HG02588 (cell line): Measurements from ENCODE around the gene TRPM5.

ENCODE experiments used
- ATAC-seq: cut with Tn5 transposase; IDR thresholded peaks from one replicate; pipeline ENCODE4 v1.9.1; 2021; ENCODE audit warnings: mild to moderate bottlenecking, moderate library complexity; ENCODE audit not compliant: unreplicated experiment

Gene TRPM5

DNA sequence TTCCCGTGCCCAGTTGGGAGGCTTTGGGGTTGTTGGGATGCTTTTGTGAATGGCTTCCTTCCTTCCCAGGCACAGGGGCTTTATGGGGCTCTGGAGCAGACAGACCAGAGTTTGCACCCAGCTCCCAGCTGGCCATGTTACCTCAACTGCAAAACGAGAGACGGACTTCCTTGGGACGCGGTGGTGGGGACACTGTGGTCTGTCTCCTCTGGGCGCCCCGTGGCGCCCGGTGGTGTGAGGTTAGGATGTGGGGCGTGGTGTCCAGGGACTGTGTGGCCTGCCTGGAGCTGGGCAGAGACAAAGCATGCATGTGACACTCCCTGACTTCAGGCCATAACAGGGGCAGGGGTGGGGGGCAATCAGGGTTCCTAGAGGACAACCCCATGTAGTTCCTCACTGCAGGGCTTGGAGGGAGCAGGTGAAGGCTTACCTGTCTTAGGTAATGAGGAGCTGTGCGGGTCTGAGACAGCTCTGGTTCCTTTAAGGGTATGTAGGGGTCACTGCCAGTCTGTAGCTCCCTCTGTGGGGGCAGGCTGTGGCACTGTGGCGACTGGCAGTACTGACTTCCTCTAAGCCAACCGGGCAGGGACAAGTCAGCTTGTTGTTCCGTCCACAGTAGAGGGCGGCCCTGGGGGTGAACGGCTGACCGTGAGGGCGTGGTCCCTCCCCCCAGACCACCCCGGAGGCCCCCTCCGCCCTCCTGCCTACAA, 14.9 kb upstream of the TRPM5 start:
- ATAC-seq: no peak

DNA sequence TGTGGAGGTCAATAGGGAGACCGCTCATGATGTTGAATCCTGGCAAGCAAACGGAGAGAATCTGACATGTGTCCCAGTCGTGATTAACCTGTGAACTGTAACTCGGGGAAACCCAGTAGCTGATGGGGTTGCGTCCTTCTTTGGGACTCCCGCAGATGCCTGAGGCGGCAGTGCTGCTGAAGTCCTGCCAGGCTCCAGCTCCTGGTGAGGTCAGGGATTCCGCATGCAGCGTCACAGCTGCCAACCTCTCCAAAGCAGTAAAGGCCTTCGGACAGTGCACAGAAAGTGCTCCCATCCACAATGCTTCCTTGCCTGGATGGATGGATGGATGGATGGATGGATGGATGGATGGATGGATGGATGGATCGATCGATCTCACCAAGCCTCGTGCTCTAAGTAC, 14.0 kb upstream of the TRPM5 start:
- no peak for ATAC-seq

DNA sequence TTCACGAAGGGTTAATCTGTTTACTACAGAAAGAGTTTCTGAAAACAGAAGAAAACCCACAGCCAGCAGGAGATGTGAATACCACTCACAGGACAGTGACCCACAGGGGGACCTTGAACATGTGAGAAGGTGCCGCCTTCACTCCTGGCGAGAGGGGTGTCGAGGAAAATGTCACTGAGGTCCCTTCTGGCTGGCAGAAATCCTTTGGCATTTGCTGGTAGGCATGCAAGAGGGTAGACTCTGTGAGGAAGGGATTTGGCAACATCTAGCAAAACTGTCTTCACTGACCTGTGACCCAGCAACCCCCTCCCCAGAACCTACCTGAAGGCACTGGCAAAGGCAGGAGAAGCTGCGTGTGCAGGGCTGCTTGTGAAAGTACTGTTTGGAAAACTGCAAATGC, 9.1 kb upstream of the TRPM5 start:
- ATAC-seq: no peak

DNA sequence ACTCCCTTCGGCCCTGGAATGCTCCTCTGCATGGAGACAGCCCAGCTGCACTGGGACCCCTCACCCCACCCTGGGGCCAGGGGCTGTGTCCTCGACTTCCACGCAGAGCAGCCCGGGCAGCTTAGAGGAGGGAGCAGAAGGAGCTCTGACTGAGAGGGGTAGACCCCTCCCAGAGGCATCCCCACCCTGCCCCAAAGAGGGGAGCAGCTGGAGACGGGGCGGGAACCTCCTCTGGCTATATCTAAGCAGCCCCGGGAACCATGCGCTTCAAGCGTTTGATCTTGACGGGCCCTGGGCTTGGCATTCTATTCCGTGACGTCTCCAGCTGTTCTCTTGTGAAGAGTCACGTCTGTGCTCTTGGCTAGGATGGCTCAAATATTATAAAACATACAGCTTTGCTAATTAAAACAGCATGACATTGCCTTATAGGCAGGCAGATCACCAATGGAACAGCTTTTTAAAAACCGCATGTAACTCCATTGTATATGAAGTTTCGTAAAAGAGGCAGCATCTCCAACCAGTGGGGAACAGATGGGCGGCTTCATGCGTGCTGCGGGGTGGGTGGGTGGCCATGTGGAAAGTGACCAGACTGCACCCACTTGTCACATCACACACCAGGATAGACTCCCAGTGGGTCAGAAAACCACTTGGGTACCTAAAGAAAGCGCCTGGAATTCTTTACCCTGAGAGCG, 8.2 kb upstream of the TRPM5 start:
- no peak for ATAC-seq

DNA sequence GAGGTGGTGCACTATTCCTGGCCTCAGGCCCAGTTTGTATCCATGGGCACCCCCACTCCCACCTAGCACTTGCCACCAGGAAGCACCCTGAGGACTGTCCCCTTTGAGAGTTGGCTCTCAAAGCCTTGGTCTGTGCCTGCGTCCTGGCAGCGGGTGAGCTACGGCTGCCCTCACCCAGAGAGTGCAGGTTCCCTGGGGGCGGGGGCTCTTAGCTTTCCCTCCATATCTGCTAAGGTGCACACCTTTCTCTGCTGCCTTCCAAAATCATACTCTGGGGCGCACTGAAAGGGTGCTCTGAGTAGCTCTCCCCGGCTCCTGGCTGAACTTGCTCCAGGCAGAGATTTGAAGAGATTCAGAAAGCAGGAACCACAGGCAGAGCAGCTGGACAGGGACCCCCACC, 7.6 kb upstream of the TRPM5 start:
- no peak for ATAC-seq

DNA sequence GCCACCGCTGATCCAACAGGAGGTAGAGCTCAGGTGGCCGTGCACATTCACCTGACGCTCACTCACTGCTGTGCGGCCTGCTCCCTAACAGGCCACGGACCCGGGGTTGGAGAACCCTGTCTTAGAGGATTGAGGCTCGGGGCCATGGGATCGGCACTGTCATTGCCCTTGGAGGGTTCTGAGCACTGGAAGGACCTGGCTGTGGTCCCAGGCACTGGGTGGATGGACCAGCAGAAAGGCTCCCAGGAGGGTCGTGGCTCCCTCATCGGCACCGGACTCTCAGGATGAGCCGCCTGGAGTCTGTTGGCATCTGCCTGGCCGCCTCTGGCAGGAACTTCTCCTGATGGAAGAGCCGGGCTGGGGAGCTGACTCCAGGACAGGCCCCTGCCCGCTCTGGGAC, 7.0 kb upstream of the TRPM5 start:
- ATAC-seq: no peak

DNA sequence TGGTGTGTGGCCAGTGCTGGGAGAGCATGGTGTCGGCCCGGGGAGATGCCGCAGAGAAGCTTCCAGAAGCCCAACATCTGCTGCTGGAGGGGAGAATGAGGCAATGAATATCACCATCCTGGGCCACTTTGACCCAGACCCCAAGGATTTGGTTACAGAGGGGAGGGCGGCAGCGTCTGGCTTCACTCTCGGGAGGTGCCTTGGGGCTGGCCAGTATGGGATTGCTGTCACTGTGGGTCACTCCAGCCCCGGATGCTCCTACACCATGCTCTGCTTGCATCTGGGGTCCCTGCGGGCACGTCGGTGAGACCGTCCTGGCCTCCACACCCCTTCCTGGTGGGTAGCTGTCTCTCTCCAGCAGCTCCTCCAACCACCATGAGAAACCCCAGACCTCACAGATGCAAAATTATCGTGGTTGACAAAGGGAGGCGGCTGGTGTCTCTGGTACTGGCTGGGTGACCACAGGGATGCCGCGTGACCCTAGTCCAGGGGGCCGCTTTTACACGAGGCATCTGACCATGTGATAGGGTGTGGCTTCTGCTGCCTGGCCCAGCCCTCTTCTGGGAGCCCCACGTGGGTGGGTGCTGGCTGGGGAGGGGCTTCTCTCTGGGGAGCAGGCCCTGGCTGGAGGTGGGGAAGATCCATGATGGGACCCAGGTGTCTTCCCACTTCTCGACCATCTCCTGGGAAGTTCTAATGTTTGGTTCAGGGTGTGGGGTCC, 6.2 kb upstream of the TRPM5 start:
- ATAC-seq: no peak

DNA sequence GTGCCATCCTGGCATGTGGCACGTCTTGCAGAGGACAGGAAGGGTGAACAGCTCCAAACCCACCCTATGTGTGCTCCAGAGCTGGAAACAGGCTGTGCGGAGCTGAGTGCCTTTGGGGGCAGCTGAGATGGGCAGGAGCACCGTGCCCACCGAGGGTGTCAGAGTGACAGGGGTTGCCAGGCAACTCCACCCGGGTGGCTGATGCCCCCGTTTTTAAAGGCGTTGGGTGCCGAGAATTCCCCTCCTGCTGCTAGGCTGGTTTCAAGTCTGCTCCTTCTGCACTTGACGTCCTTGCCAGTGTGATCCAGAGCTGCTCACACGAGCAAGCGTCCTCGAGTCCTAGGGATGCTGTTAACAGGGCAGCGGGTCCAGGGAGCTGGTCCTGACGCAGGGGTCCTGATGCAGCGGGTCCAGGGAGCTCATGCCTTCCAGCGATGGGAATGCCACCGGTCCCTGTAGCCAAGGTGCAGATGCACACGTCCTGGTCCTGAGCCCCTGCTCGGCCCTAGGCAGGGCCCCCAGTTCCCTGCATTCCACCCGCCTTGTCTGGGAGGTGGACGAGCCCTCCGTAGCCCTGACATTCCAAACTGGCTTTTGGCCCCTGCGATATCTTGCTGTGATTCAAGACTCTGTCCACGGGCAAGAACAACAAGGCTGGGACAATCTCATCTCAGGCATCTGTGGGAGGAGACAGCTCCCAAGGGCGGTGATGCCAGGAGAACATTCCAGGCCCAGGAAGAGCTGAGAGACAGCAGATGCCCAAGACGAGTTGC, 5.4 kb upstream of the TRPM5 start:
- no peak for ATAC-seq

DNA sequence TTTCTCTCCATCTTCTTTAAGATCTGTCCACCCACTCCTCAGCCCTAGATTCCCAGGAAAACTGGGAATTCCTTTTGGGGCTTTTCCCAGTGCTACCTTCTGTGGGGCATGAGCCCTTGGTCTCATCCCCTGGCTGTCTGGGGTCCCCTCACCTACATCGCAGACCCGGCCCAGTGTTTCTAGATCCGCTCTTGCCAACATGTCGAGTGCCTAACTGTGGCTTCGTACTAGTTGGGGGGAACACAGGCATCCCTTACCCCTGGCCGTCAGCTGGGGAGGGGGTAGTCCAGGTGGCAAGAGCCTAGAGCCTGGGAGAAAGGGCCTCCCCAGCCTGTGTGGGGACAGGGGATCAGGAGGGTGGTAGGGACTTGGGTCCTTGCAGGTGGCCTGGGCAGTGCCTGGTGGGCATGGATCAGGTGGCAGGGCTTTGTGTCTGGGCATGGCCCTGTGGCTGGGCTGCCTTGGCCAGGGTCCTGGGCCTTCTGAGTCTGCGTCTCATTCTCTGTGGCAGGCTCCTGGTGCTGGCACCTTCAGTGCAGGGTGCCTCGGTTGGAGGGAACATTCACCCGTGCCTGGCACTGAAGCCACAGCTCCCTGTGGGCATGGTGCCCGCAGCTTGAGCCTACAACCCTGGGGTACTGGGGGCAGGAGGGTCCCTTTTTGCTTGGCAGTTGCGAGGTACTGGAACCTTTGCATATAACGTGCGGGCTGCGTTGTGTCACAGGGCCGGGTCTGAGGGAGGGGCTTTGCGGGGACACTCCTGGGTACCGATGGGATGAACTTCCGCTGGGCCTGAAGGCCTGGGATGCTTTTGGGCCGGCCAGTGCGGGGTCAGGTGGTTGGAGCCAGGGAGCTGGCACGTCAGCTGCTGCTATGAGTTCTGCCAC, 4.6 kb upstream of the TRPM5 start:
- ATAC-seq: no peak

DNA sequence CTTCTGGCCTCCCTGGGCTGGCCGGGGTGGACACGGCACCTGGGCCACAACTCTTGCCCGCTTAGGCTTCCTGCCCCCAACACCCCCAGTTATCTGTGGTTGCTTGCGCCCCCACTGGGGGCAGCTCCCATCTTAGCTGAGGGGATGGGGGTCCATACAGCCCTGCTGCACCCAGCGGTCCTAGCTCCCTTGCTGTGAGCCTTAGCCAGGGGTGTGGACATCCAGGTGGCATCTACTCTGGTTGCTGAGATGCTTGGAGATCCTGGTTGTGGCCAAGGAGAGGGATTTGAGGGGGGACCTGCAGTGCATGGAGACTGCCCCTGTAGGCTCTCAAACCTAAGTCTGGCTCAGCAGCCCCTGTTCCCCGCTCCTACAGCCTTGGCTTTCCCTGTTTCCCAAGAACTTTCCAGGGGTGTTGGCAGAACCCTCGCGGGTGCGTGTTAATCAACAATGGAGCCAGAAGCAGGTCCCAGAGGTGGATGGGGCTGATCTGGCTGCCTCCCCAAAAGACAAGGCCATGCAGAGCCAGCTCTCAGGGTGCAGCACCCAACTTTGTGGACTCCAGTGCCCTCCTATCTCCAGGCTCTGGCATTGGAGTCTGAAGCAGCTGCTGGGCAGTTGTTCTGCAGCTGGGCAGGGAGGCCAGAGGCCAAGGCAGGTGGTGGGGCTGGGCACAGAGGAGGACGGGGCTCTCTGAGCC, 3.8 kb upstream of the TRPM5 start:
- no peak for ATAC-seq

DNA sequence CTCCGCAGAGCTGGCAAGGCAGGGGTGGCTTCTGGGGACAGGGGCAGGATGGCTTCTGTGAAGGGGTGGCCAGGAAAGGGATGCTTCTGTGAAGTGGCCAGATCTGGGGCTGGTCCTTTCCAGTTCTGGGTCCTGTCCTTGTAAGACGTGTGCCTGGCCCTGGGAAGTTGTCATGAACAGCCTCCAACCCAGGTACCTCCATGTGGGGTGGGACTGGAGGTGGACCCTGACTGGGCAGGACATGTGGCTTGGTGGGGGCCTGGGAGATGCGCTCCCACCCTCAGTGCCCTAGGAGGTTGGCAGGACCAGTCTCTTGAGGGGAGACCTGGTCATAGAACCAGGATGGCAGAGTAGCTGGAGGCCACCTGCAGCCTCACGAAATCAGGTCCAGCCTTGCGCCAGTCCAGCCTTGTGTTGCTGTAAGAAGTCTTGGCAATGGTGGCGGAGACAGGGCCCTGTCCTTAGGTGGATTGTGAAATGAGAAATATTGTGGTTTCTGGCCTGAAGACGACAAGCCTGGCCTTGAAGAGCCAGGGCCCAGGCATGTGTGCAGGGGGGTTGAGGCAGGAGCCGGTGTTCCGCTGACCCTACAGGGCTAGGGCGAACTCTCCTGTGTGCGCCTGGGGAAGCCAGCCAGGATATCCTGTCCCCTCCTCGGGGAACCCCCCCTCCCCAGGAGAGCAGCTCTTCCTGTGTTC, 3.1 kb upstream of the TRPM5 start:
- ATAC-seq: no peak

DNA sequence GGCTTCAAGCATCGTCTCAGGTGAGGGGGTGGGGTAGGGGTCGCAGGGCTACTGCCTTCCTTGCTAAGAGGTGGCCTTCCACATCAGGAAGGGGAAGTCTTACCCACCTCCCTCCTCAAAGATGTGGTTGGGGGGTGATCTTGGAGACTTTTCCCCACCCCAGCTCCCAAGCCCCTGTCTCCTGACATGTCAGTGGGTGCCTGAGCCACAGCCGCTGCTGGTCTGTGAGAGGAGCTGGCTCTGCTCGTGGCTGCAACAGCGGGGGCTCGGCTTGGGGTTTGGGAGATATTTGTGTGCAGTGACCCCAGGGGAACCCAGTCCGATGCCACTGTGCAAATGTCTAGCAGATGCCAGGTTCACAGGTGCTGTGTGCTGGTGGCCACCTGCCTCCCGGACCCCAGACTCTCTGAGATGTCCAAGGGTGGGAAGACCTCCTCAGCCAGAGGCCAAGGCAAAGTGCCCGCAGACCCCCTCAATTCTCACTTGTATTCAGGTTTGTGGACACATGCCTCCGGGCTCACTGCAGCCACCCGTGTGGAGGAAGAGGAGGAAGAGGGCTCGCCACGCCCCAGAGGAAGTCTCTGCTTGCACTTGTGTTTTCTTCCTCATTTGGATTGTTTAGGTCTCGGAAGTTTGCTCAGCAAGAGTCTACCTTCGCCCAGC, 2.4 kb upstream of the TRPM5 start:
- no peak for ATAC-seq

DNA sequence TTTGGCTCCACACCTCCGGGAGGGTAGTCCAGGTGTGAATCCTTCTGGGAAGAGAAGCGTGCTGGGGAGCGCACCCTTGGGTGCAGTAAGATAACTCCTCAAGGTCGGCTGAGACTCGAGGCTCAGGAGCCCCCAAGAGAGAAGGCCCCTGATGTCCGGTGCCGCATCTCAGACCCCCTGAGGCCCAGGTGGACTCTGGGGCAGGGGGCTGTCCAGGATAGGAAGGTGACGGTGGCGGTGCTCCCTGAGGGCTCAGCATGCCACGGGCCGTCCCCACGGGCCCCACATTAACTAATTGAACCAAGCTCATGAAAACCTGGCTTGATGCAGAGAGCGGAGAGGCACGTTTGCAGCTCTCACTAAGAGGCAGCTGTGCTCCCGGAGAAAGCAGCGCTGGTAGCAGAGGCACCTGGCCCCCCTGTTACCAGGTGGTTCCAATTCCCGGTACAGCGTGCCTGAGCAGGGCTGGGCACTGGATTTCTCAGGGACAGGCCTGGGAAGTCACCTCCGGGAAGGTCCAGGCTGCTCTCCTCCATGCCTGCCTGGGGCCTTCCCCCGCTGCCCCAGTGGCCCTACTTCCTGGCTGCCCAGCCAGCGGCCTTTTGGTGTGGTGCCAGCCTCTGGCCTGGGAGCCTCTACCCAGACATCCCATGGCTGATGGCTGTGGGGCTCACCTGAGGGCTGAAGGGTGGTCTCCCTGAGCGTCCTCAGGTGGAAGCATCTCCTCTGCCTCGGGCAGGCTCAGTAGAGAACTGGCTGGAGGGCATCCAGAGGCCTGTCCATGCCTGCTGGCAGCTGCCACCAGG, 1.6 kb upstream of the TRPM5 start:
- no peak for ATAC-seq

DNA sequence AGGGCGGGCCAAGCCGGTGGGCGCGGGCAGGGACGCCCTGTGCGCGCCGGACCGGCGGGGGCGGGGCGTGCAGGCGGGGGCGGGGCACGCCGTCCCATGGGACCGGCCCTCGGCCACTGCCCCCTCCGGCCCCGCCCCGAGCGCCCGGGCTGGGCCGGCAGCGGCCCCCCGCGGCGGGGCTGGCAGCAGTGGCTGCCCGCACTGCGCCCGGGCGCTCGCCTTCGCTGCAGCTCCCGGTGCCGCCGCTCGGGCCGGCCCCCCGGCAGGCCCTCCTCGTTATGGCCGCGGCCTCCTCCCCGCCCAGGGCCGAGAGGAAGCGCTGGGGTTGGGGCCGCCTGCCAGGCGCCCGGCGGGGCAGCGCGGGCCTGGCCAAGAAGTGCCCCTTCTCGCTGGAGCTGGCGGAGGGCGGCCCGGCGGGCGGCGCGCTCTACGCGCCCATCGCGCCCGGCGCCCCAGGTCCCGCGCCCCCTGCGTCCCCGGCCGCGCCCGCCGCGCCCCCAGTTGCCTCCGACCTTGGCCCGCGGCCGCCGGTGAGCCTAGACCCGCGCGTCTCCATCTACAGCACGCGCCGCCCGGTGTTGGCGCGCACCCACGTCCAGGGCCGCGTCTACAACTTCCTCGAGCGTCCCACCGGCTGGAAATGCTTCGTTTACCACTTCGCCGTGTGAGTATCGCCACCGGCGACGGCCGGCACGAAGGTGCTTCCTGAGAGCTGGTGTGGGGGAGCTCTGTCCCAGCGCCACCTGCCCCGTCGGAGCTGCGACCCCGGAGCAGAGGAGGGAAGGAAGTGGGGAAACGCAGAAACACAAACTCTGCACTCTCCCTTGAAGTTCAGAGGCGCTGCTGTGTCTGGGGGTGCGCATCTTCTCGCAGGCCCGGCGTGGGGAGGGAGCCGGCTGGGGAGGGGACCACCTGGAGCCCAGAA, 769 bp upstream of the TRPM5 start, which contains the start of gene KCNQ1:
TSS of gene KCNQ1 (plus strand) at position 188 of the 925 bp plus-strand sequence. CDS start at position 279, 91 bp downstream.
- ATAC-seq: no peak

DNA sequence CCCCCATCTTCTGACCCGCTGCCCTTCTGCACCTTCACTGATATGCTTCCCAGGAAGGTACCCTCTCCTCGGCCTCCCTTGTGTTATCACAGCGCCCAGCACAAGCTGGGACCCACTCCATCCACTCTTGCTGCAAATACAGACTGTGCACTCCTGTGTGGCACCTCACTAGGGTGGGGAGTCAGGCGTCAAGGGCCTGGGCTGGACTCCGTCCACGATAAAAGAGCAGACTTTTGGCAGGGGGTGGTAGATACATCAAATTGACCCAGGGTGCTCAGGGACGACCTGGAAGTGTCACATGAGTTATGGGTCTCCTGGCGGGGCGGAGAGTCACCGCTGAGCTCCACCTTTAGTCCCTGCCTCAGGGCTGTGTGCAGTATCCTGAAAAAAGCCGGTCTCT, 908 bp downstream of the TRPM5 start:
- ATAC-seq: no peak

DNA sequence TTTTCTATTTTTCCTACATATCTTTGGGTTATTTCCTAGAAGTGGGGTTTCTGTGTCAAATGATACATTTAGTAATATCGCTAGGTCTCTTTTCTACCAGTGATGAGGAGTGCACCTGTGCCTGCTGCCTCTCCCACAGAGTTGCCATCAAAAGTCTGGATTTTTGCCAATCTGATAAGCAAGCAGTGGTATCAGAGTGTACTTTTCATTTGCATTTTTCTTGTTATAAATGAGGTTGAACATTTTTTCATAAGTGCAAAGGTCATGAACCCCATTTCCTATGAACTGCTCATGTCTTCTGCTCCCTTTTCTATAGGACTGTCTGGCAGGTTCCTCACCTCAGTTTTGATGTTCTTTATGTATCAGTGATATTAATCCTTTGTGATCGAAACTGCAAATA, 1.7 kb downstream of the TRPM5 start:
- ATAC-seq: no peak

DNA sequence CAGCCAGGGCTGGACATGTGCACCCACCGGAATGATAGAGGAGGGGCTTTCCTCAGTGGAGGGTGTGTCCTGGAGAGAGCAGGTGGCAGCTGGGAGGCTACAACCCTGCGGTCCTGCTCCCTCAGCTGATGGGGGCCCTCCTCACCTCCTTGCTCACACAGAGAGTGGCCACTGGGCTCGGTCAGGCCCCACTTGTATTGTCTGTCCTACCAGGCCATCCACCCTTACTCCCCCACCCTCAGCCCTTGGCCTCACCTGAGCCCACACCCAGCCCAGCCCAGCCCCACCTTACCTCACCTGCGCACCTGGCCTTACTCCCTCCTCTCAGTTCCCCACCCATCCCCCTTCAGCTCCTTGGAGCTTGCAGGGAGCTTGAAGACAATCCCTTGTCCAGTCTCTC, 3.1 kb downstream of the TRPM5 start:
- ATAC-seq: no peak
